Dermis blood vessel endothelial cell (primary cell): Measurements from ENCODE around the gene XAB2. TPM values are rescaled to one million over a fixed set of nuclear protein-coding genes. Genes with fewer than 3 reads are reported as not detected.
A peak's percentile ranks its signal among the peaks of the same experiment; 100 is the strongest.

ENCODE experiments used
- DNase-seq: peaks from one replicate; pipeline ENCODE4 v3.0.0; 2010
- total RNA-seq: library from RNA; depleted of rRNA; stranded (reverse); fragments of >200 nt; gene quantifications from 2 replicates; pipeline ENCODE4 v1.2.3, GENCODE V29; 2014

Gene XAB2
- 25.2 and 52.9 TPM in 2 replicates for total RNA-seq

DNA sequence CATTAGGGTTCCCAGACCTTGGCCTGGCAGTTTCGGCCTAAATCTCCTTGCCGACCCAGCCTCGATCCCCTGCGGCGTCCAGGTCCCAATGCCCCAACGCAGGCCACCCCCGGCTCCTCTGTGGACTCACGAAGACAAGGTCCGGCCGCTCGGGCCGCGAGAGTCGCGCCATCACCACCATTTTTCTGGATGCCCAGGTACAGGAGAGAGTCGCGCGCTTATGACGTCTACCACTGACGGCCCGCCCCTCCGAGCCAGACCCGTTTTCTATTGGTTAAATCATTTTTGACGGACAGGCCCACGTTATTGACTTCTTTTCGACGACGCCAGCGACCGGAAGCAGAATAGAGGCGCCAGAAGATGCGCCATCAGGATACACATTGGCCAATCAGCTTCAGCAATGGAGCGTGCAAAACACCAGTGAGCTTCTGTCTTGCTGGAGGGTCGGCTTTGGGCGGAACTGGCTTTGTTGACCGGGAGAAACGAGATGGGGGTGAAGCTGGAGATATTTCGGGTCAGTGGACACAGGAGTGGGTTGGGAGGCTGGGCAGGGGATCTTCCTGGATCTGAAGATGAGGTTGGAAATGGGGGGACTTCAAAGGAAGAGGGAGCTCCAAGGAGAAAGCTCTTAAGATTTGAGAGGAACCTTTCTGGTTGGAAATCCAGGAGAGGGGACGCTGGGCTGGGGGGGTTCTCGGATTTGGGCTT lies at the start of gene XAB2, which contains the start of gene PET100:
TSS of gene XAB2 (minus strand) at position 199 of the 708 bp plus-strand sequence. CDS start at position 181, 18 bp downstream.
TSS of gene PET100 (plus strand) at position 447 of the 708 bp plus-strand sequence. CDS start at position 488, 41 bp downstream.
- DNase-seq: peak; percentile 99

DNA sequence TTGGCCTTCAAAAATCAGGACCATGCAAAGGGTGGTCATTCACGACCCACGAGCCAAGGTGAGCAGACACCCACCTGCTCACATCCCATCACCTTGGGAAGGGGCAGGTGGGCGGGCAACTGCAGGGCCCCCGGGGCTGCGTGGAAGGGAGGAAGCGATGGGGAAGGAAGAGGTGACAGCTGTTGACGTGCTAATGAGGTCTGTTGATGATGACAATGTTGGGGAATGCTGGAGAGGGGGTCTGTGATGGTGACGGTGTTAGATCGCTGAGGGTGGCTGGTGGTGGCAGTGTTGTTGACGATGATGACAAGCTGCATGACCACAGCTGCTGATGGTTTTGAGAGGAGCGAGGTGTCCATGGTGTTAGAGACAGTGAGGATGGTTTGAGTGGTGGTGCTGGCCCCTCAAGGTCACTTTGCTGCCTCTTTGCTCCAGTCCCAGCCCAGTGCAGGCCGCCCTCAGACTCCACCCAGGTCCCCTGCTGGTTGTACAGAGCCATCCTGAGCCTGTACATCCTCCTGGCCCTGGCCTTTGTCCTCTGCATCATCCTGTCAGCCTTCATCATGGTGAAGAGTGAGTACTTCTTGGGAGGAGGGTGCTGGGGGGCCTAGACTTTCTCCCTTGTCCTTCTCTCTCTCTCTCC lies 48.4 kb upstream of the XAB2 start:
- DNase-seq: no peak

DNA sequence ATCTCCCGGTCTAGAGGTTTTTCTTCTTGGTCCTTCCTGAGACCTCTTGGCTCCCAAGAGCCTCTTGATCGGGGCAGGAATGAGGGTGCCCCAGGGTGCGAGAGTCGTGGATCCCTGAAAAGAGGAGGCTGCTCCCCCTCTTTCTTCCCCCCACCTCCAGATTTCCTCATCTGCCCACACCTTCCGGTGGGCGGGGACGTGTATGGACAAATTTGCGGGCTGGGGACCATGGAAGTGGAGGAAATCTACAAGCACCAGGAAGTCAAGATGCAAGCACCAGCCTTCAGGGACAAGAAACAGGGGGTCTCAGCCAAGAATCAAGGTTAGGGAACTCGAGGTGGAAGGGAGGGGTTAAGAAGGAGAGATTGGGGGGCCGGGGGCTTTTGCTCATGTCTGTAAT lies 47.5 kb upstream of the XAB2 start, which contains the start of gene MCEMP1:
TSS of gene MCEMP1 (plus strand) at position 237 of the 400 bp plus-strand sequence. CDS start at position 268, 31 bp downstream.
- DNase-seq: no peak

DNA sequence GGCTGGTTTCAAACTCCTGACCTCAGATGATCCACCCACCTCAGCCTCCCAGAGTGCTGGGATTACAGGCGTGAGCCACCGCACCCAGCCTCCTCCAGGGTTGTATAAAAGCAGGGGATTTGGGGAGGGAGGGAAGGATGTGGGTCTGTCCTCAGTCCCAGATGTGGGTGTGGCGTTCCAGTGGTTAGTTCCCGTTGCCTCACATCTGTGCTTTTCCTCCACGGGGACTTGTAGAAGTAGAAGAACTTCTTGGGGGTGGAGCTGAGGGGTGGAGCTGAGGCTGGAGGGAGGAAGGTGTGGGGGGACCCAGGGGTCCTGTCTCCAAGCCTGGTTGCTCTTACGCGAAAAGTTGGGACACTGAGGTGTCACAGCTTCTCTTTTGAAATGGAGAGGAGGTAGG lies 47.0 kb upstream of the XAB2 start:
- no peak for DNase-seq

DNA sequence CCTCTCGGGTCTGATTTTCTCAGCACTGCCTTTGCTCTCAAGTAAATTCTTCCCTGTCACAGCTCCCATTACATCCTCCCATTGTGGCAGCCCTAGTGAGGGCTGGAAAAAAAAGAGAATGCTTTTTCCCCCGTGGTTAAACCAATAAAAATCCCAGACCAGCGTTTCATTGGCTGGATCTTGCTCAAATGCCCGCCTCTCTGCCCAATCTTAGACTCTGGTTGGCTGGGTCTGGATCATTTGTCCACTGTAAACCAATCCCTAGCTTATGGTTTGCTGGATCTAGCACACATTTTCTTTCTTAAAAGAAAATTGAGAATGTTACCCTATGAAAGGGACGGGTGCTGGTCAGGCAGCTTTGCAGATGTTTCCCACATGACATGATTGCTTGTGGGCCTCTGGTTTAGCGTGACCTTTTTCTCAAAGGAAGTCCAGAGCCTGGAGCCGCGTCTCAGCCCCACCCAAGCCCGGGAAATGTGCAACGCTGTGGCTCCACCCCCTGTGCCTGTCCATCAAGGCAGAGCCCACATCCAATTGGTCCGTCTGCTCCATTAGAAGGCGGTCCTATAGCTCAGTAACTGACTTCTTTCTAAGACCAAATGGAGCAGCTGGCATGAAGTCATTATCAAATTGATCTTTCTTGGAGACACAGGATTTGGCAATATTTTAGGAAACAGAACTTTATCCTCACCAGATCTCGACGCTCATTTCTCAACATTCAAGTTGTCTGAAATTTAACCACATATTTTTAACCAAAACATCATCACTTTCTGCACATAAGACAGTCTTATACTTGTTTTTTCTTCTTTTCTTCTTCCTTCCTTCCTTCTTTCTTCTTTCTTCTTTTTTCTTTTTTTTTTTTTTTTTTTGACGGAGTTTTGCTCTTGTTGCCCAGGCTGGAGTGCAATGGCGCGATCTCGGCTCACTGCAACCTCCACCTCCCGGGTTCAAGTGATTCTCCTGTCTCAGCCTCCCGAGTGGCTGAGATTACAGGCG lies 45.0 kb upstream of the XAB2 start:
- DNase-seq: peak; percentile 59

DNA sequence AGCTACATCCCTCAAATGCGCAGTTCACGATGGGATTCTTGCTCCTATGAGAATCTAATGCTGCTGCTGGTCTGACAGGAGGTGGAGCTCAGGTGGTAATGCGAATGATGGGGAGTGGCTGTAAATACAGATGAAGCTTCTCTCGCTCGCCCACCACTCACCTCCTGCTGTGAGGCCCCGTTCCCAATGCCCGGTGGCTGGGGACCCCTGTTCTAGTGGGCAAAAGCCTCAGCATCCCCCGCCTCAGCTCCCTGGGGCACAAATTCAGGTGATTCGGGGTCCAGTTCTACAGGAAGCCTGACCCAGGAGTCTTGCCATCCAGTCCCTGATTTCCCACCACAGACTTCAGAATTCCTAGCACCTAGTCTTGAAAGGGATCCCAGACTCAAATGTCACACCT lies 43.2 kb upstream of the XAB2 start:
- no peak for DNase-seq

DNA sequence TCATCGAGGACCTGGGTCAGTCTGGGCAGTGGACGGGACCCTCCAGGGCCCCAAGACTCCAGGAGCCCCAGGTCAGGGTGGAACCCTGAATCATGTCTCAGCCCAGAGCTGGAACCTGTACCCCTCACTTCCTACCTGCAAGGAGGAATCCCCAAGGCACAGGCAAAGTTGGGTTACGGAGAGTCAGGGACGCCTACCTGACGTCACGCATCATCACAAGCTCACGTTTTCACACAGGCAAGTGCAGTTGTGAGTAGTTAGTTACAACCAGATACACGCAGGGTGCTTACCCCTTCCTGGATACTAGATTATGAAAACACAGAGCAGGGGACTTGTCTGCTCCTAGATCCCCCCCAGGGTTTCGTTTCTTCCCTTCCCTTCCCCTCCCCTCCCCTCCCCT lies 41.4 kb upstream of the XAB2 start:
- DNase-seq: no peak

DNA sequence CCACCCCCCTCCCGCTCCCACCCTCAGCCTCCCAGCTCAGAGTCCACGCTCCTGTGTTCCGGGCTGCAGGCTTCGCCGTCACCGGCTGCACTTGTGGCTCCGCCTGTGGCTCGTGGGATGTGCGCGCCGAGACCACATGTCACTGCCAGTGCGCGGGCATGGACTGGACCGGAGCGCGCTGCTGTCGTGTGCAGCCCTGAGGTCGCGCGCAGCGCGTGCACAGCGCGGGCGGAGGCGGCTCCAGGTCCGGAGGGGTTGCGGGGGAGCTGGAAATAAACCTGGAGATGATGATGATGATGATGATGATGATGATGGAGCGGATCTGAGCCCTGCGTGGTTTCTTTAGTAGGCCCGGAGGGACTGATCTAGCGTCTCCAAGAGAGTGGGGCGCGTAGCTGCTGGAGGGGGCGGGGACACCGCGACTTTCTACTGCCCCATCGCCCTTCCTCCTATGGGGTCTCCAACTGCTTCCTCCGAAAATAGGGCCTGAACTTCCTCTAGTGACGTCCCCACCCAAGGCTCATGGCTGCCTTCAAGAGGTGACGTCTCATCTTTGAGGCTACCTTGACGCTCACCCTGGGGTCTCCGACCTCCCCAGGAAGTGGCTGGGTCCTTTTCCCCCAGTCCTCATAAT lies 40.9 kb upstream of the XAB2 start:
- DNase-seq: no peak

DNA sequence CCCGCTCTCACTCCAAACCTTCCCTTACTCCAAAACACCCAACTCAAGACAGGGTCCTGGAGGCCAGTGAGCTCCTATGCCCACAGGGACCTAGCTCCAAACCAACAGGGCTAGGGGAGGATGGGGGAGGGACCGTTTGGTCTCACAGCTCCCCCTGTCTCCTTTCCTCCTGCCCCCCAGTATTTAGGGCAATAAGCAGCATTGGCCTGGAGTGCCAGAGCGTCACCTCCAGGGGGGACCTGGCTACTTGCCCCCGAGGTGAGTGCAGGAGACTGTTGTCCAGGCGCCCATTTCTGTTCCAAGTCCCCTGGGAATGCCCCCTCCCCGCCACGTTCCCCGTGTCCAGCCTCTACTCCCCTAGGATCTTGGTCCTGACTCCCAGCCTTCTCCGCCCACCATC lies 40.3 kb upstream of the XAB2 start:
- no peak for DNase-seq

DNA sequence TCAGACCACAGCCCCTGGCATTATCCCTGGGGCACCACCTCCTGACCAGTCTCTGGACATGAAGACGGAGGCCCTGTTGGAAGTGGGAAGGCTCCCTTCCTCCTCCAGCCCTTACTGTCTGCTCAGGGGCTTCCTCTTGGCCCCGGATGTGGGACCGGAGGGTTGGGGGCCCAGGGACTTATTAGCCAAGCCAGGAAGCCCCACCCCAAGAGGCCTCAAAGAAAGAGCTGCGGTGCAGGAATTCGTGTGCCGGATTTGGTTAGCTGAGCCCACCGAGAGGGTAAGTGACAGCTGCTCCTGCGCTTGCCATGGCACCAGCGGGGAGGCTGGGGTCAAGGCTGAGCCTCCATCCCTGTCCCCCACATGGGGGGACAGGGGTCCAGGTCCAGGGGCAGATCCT lies 39.5 kb upstream of the XAB2 start, which contains the start of gene RETN:
TSS of gene RETN (plus strand) at position 208 of the 400 bp plus-strand sequence. CDS start 278 bp downstream, outside the sequence.
- DNase-seq: no peak

DNA sequence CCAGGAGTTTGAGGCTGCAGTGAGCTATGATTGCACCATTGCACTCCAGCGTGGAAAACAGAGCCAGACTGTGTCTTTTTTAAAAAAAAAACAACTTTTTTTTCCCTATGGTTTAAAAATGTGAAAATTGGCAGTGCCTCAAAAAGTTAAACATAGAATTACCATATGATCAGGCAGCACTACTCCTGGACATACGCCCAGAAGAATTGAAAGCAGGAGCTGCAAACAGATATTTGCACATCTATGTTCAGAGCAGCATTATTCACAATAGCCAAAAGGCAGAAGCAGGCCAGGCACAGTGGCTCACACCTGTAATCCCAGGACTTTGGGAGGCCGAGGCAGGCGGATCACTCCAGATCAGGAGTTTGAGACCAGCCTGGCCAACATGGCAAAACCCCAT lies 35.7 kb upstream of the XAB2 start:
- DNase-seq: no peak

DNA sequence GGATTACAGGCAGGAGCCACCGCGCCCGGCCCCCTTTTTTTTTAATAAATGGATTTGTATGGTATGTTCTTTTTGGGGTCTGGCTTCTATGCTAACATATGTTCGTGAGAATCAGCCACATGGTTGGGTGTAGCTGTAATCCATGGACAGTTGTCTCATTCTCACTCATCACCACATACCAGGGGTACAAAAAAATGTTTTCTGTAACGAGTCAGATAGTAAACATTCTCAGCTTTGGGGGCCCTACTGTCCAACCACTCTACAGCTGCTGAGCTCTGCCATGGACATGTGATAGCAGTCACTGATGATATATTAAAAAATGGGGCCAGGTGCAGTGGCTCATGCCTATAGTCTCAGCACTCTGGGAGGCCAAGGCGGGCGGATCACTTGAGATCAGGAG lies 34.4 kb upstream of the XAB2 start:
- no peak for DNase-seq

DNA sequence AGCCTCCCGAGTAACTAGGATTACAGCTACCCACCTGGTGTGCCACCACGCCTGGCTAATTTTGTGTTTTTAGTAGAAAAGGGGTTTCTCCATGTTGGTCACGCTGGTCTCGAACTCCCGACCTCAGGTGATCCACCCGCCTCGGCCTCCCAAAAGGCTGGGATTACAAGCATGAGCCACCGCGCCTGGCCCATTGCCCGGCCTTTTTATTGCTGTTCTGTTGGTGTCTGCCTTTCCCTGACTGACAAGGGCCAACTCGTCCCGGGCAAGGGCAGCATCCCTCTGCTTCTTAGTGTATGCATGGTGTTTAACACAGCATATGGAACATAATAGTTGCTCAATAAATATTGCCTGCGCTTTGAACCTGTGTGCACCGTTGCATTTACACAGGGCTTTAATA lies 33.3 kb upstream of the XAB2 start:
- DNase-seq: no peak

DNA sequence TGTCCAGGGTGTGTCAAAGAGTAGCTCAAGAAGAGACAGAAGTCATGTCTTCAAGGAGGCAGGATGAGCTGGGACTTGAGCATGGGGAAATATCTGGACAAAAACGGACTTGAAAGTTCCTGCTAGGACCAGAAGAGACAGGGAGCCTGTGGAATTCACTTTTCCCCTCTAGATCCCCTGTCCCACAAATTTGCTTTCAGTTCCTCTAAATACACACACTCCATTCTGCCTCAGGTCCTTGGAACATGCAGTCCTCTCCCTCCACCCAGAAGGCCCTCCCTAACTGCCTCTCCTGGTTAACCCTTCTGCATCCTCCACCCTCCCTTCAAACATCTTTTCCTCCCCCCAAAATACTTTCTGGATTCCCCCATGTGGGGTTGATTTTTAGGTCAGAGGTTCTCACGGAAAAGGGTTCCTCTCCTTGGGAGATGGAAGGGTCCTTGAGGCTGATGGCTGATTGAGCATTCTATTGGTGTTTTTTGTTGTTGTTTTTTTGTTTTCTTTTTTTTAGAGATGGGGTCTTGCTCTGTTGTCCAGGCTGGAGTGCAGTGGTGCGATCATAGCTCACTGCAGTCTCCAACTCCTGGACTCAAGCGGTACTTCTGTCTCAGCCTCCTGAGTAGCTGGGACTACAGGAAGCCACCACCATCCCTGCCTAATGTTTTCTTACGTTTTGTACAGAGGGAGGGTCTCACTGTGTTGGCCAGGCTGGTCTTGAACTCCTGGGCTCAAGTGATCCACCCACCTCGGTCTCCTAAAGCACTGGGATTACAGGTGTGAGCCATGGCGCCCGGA lies 32.6 kb upstream of the XAB2 start:
- no peak for DNase-seq

DNA sequence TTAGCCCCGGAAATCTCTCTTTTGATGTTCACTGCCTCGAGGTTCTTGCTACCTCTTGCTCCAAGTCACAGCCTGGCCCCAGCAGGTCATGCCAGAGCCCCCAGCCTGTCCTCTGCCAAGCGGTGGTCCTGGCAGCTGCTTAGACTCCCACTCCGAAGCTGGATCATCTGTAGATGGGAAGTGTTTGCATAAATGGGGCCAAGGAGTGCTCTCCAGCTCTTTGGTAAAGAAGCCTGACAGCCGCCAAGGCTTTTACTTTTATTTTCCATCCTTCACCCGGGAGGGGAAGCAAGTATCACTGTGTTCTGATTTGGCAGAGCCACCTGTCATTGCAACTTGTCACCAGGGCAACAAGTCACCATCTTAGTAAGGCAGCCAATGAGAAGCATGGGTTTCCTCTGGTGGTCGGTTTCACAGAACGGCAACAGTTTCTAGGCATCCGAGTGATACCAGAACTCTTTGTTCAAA lies 28.9 kb upstream of the XAB2 start:
- no peak for DNase-seq

DNA sequence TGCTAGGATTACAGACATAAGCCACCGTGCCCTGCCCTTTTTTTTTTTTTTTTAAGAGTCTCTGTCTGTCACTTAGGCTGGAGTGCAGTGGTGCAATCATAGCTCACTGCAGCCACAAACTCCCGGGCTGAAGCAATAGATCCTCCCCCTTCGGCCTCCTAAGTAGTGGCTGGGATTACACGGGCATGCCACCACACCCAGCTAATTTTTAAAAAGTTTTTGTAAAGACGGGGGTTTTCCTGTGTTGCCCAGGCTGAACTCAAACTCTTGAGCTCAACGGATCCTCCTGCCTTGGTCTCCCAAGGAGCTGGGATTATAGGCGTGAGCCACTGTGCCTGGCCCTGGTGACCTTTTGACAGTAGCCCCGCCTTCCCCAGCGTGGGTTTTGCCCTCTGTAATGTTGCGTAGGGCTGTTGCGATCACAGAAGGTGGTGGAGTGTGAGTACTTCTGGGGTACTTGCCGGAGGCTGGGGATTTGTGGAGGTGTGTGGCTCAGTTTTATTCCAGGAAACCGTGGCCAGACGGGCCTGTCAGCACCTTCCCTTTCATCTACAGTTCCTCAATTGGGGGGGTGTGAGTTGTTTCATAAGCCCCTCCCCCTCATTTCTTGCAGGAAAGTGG lies 27.9 kb upstream of the XAB2 start:
- DNase-seq: no peak

DNA sequence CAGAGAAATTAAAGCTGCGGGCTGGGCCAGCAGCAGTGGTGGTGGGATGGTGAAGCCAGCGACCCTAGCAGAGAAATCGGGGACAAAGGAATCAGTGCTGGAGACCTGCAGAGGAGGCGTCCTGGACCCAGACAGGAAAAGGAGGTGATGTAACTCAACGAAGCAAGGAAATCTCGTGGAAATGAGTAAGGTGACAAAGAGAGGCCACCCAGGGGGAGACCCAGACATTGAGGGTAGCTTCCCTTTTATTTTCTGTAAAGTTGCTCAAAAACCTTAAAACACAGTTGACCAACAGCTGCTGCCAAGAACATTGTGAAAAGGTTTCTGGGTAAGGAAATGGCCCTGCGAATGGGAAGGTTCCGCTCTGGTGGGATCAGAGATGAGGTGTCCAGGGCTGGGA lies 26.2 kb upstream of the XAB2 start:
- DNase-seq: peak; percentile 43

DNA sequence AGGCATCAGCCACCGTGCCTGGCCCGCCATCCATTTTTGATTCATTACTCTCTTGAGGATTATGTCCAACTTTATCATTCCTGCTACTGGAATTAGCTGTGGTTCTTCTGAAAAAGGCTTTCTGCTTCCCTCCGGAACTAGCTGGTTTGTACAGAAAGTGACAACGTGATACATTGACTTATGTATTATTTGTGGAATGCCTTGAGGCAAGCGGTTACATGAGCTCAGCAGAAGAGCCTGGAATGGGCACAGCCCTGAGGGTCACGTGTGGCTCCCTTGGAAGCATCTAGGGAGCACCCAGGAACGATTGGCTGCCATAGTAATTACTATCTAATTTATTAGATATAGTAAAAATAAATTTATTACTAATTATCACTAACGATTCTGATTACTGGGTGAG lies 25.1 kb upstream of the XAB2 start:
- no peak for DNase-seq

DNA sequence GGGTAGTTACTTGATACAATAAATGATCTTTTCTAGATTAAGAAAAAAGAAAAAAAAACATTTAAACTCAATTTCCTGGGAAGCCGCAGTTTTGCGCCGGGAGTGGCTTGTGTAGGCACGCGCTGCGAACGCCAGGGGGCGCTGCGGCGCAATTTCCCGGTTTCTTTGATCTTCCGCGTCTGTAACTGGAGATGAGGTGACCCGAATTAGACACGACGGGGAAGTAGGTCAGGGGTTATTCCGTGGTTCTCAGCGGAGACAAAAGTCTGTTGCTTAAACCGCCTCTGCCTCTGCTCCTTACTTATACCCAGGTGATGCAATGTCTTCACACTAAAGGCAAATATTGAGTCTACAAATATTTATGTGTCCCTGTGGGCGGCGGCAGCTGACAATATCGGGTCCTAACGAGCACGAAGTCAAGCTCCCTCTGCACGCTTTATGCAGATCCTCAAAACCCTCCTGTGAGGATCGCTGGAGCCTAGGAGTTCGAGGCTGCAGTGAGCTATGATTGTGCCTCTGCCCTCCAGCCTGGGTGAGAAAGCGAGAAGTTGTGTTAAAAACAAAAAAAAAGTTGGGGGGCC lies 22.8 kb upstream of the XAB2 start:
- DNase-seq: peak; percentile 76

DNA sequence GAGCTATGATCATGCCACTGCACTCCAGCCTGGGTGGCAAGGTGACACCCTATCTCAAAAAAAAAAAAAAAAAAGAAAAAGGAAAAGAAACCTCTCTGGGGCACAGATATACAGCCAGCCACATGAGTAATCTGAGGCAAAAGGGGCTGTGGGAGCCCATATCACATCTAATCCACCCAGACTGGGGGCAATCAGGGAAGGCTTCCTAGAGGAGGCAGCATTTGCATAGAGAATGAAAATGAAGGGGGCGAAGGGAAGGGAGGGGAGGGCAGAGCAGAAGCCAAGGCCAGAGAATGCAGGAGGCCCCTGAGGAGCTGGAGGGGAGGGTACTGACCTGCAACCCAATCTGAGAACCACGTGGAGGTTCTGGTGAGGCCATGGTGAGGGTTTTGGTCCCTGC lies 20.8 kb upstream of the XAB2 start:
- no peak for DNase-seq
